ENCODE data around the gene PDSS2.
"Not testable (repeated sequence)": the region's sequence is repeated elsewhere in the genome, so short reads cannot be mapped to it uniquely, and the experiment has no call there.

PDSS2 gene

DNA sequence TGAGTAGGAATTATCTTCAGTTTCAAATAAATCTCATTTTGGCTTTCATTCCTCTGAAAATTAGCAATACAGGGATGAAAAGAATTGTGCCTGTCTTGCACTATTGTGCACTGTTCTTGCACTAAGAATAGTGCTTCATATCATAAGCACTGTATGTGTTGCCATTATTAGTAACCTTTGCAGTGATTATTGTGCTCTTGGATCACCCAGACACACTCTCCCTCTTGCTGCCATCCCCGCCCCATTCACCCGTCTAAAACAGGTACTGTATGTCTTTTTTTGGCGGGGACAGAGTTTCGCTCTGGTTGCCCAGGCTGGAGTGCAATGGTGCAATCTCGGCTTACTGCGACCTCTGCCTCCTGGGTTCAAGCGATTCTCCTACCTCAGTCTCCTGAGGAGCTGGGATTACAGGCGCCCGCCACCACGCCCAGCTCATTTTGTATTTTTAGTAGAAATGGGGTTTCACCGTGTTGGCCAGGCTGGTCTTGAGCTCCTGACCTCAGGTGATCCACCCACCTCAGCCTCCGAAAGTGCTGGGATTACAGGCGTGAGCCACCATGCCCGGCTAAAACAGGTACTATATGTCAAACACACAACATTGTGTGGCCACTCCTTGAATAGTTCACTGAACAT is 324.2 kb downstream of the PDSS2 start:
- H3K4me3 ChIP-seq (ENCODE audit: low read depth, low read length); H2AK5ac ChIP-seq (ENCODE audit: low read length); H2AFZ ChIP-seq (ENCODE audit: insufficient read depth, low read length, poor library complexity); H3K4me2 ChIP-seq (ENCODE audit: low read length); H3K27me3 ChIP-seq (ENCODE audit: insufficient read depth, low read length); H3K79me2 ChIP-seq (ENCODE audit: control insufficient read depth, insufficient read depth, low read length, poor library complexity); H4K12ac ChIP-seq (ENCODE audit: low read depth, low read length); H3K4ac ChIP-seq (ENCODE audit: low read depth, low read length); H3K23ac ChIP-seq (ENCODE audit: low read length); H3K18ac ChIP-seq (ENCODE audit: low read length); H2BK5ac ChIP-seq (ENCODE audit: low read depth, low read length, poor library complexity); H3K4me1 ChIP-seq (ENCODE audit: control insufficient read depth in 1 of 2, insufficient read depth in 2 of 2, low read length in 2 of 2); H4K8ac ChIP-seq (ENCODE audit: low read depth, low read length); H3K79me1 ChIP-seq (ENCODE audit: low read length); H2BK12ac ChIP-seq (ENCODE audit: low read length); H4K91ac ChIP-seq (ENCODE audit: low read depth, low read length); H3K36me3 ChIP-seq (ENCODE audit: control insufficient read depth in 1 of 2, insufficient read depth in 2 of 2, low read length in 2 of 2); H3K9me3 ChIP-seq (ENCODE audit: insufficient read depth, low read depth, low read length); DNase-seq; H3K14ac ChIP-seq (ENCODE audit: low read length); H3K9ac ChIP-seq (ENCODE audit: low read length); H2BK120ac ChIP-seq (ENCODE audit: insufficient read depth, low read length, poor library complexity); H3K27ac ChIP-seq (ENCODE audit: low read depth, low read length): not testable (repeated sequence)
- no CpG with 5 or more reads among the region's 14 CpGs for WGBS (ENCODE audit: extremely low coverage, insufficient coverage, insufficient read length)

- Histone ChIP-seq H3K36me3 (ENCODE audit: control insufficient read depth in 1 of 2, insufficient read depth in 2 of 2, low read length in 2 of 2) (no peaks in the 10 kb centered on the region), H2BK5ac (ENCODE audit: low read depth, low read length, poor library complexity) (no peak overlapping the region), H3K27me3 (ENCODE audit: insufficient read depth, low read length) (no peaks in the 10 kb centered on the region), H3K14ac (ENCODE audit: low read length) (no peak overlapping the region), H3K18ac (ENCODE audit: low read length) (no peak overlapping the region), H2AFZ (ENCODE audit: insufficient read depth, low read length, poor library complexity) (no peak overlapping the region), H3K9ac (ENCODE audit: low read length) (no peak overlapping the region), H3K79me2 (ENCODE audit: control insufficient read depth, insufficient read depth, low read length, poor library complexity) (no peaks in the 10 kb centered on the region), H3K4me3 (ENCODE audit: low read depth, low read length) (no peak overlapping the region), H4K12ac (ENCODE audit: low read depth, low read length) (no peak overlapping the region), H4K8ac (ENCODE audit: low read depth, low read length) (no peak overlapping the region), H2AK5ac (ENCODE audit: low read length) (no peak overlapping the region), H4K91ac (ENCODE audit: low read depth, low read length) (no peak overlapping the region), H3K9me3 (ENCODE audit: insufficient read depth, low read depth, low read length) (no peaks in the 10 kb centered on the region), H3K23ac (ENCODE audit: low read length) (no peak overlapping the region), H3K79me1 (ENCODE audit: low read length) (no peaks in the 10 kb centered on the region), H2BK12ac (ENCODE audit: low read length) (no peak overlapping the region), H2BK120ac (ENCODE audit: insufficient read depth, low read length, poor library complexity) (no peak overlapping the region), H3K4ac (ENCODE audit: low read depth, low read length) (no peak overlapping the region), H3K4me2 (ENCODE audit: low read length) (no peak overlapping the region), H3K4me1 (ENCODE audit: control insufficient read depth in 1 of 2, insufficient read depth in 2 of 2, low read length in 2 of 2) (no peaks in the 10 kb centered on the region), H3K27ac (ENCODE audit: low read depth, low read length) (no peak overlapping the region)
- peak in 1 of 2 donors; percentile 19 for DNase-seq
- WGBS (ENCODE audit: extremely low coverage, insufficient coverage, insufficient read length): no CpG with 5 or more reads among the region's 8 CpGs
These were observed 326.9 kb downstream of the PDSS2 start for GRCh38 chr6:107132330-107132954.

GRCh38 chr6:107129370-107129925 is 329.9 kb downstream of the PDSS2 start:
- Histone ChIP-seq H3K36me3 (ENCODE audit: control insufficient read depth in 1 of 2, insufficient read depth in 2 of 2, low read length in 2 of 2) (no peaks in the 10 kb centered on the region), H2BK120ac (ENCODE audit: insufficient read depth, low read length, poor library complexity) (no peak overlapping the region), H3K4me2 (ENCODE audit: low read length) (no peak overlapping the region), H3K18ac (ENCODE audit: low read length) (no peak overlapping the region), H2BK5ac (ENCODE audit: low read depth, low read length, poor library complexity) (no peak overlapping the region), H3K9ac (ENCODE audit: low read length) (no peak overlapping the region), H2AFZ (ENCODE audit: insufficient read depth, low read length, poor library complexity) (no peak overlapping the region), H3K27ac (ENCODE audit: low read depth, low read length) (no peak overlapping the region), H3K4ac (ENCODE audit: low read depth, low read length) (no peak overlapping the region), H2AK5ac (ENCODE audit: low read length) (no peak overlapping the region), H3K9me3 (ENCODE audit: insufficient read depth, low read depth, low read length) (no peaks in the 10 kb centered on the region), H3K4me3 (ENCODE audit: low read depth, low read length) (no peak overlapping the region), H3K79me2 (ENCODE audit: control insufficient read depth, insufficient read depth, low read length, poor library complexity) (no peaks in the 10 kb centered on the region), H3K14ac (ENCODE audit: low read length) (no peak overlapping the region), H2BK12ac (ENCODE audit: low read length) (no peak overlapping the region), H4K12ac (ENCODE audit: low read depth, low read length) (no peak overlapping the region), H3K27me3 (ENCODE audit: insufficient read depth, low read length) (no peaks in the 10 kb centered on the region), H3K4me1 (ENCODE audit: control insufficient read depth in 1 of 2, insufficient read depth in 2 of 2, low read length in 2 of 2) (no peaks in the 10 kb centered on the region), H4K8ac (ENCODE audit: low read depth, low read length) (no peak overlapping the region), H4K91ac (ENCODE audit: low read depth, low read length) (no peak overlapping the region), H3K23ac (ENCODE audit: low read length) (no peak overlapping the region), H3K79me1 (ENCODE audit: low read length) (no peaks in the 10 kb centered on the region)
- WGBS (ENCODE audit: extremely low coverage, insufficient coverage, insufficient read length): no CpG with 5 or more reads among the region's 9 CpGs
- DNase-seq: no peak

GRCh38 chr6:107128577-107128976 is 330.8 kb downstream of the PDSS2 start:
- no peak overlapping the region for H4K91ac ChIP-seq (ENCODE audit: low read depth, low read length)
- H3K18ac ChIP-seq (ENCODE audit: low read length): no peak overlapping the region
- no peaks in the 10 kb centered on the region for H3K9me3 ChIP-seq (ENCODE audit: insufficient read depth, low read depth, low read length)
- no peak overlapping the region for H4K8ac ChIP-seq (ENCODE audit: low read depth, low read length)
- H3K4me1 ChIP-seq (ENCODE audit: control insufficient read depth in 1 of 2, insufficient read depth in 2 of 2, low read length in 2 of 2): no peaks in the 10 kb centered on the region
- no peak overlapping the region for H2AK5ac ChIP-seq (ENCODE audit: low read length)
- H3K4me2 ChIP-seq (ENCODE audit: low read length): no peak overlapping the region
- H3K14ac ChIP-seq (ENCODE audit: low read length): no peak overlapping the region
- H2BK12ac ChIP-seq (ENCODE audit: low read length): no peak overlapping the region
- no CpG with 5 or more reads among the region's 2 CpGs for WGBS (ENCODE audit: extremely low coverage, insufficient coverage, insufficient read length)
- no peak overlapping the region for H3K23ac ChIP-seq (ENCODE audit: low read length)
- H4K12ac ChIP-seq (ENCODE audit: low read depth, low read length): no peak overlapping the region
- no peak overlapping the region for H2BK120ac ChIP-seq (ENCODE audit: insufficient read depth, low read length, poor library complexity)
- H3K27ac ChIP-seq (ENCODE audit: low read depth, low read length): no peak overlapping the region
- H3K36me3 ChIP-seq (ENCODE audit: control insufficient read depth in 1 of 2, insufficient read depth in 2 of 2, low read length in 2 of 2): no peaks in the 10 kb centered on the region
- no peak overlapping the region for H3K4me3 ChIP-seq (ENCODE audit: low read depth, low read length)
- H3K79me2 ChIP-seq (ENCODE audit: control insufficient read depth, insufficient read depth, low read length, poor library complexity): no peaks in the 10 kb centered on the region
- no peak overlapping the region for H3K9ac ChIP-seq (ENCODE audit: low read length)
- no peaks in the 10 kb centered on the region for H3K79me1 ChIP-seq (ENCODE audit: low read length)
- H3K27me3 ChIP-seq (ENCODE audit: insufficient read depth, low read length): no peaks in the 10 kb centered on the region
- H3K4ac ChIP-seq (ENCODE audit: low read depth, low read length): no peak overlapping the region
- H2BK5ac ChIP-seq (ENCODE audit: low read depth, low read length, poor library complexity): no peak overlapping the region
- no peak for DNase-seq
- H2AFZ ChIP-seq (ENCODE audit: insufficient read depth, low read length, poor library complexity): no peak overlapping the region
